ENCODE data around the gene IVNS1ABP.
"Not testable (repeated sequence)": the region's sequence is repeated elsewhere in the genome, so short reads cannot be mapped to it uniquely, and the experiment has no call there.

The IVNS1ABP gene

DNA sequence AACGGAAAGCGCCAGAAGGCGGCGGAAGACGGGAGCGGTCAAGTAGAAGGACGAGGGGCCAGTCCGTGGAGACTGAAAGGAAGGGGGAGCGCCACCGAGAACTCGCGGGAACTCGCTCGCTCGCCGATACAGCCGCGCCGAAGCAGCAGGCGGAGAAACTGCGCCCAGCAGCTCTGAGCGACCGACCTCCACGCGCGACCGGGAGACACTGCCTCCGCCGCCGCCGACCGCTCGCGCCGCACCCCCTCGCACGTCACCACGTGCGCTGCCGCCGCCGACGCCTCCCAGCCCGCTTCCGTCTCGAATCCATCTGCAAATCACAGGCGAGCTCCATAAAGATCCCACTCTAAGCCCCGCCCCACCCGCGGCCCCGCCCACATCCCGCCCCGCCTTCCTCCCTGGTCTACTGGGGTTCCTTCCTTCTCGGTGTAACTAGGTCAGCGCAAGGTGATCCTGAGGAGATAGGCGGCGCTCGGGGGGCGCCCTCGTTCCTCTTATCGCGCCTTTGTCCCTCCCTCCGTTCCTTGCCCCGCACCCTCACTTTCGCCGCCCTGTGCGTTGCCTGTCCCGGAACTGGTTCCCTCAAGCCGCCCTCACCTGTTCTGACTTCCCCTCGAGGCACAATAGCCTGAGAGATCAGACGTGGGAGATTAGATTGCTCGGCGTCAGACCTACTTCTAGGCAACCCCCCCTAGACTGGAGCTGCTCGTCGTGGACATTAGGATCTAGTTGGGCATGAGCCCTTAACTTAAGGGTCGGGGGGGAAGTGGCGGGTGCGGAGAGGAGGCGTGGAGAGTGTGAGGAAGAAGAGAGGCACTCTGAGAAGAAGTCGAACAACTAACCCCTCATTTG, at the start of gene IVNS1ABP:
IVNS1ABP (minus strand) TSS at position 210 of the 852 bp plus-strand sequence. CDS start 7,750 bp downstream, outside the sequence.
- peak; percentile 92 for DNase-seq

DNA sequence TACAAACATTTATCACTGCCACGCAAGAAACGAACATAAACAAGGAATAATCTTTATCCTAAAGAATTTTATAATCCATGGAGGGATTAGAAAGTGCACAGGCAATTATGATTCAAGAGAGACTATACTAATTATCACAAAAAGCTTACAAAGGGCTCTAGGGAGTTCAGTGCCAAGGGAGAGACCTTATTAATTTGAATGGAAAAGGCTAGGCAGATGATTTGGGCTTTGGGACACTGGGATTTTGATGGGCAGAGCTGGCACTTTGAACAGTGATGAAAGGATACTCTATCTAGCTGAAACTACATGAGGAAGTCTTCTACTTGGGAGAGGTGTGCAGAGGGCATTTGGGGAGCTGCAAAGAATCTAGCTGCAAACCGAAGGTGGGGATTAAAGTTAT, 48.9 kb upstream of the IVNS1ABP start:
- no peak for DNase-seq

DNA sequence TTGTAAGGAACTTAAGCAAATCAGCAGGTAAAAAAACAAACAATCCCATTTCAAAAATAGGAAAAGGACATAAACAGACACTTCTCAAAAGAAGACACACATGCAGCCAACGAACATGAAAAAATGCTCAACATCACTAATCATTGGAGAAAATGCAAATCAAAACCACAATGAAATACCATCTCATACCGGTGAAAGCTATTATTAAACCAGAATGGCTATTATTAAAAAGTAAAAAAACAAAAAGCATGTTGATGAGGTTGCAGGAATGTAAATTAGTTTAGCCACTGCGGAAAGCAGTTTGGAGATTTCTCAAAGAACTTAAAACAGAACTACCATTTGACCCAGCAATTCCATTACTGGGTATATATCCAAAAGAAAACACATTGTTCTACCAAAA, 47.5 kb upstream of the IVNS1ABP start:
- DNase-seq: not testable (repeated sequence)

DNA sequence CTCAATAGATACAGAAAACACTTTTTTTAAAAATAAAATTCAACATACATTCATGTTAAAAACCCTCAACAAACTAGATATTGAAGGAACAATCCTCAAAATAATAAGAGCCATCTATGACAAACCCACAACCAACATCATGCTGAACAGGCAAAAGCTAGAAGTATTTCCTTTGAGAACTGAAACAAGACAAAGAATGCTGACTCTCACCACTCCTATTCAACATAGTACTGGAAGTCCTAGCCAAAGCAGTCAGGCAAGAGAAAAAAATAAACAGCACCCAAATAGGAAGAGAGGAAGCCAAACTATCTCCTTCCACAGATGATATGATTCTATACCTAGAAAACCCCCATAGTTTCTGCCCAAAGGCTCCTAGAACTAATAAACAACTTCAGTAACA, 46.2 kb upstream of the IVNS1ABP start:
- no peak for DNase-seq

DNA sequence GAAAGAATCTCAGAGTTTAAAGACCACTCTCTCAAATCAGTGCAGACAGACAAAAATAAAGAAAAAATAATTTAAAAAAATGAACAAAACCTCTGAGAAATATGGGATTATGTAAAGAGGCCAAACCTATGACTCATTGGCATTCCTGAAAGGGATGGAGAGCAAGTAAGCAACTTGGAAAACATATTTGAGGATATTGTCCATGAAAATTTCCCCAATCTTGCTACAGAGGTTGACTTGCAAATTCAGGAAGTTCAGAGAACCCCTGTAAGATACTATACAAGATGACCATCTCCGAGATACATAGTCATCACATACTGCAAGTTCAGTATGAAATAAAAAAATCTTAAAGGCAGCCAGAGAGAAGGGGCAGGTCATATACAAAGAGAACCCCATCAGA, 43.7 kb upstream of the IVNS1ABP start:
- DNase-seq: no peak

DNA sequence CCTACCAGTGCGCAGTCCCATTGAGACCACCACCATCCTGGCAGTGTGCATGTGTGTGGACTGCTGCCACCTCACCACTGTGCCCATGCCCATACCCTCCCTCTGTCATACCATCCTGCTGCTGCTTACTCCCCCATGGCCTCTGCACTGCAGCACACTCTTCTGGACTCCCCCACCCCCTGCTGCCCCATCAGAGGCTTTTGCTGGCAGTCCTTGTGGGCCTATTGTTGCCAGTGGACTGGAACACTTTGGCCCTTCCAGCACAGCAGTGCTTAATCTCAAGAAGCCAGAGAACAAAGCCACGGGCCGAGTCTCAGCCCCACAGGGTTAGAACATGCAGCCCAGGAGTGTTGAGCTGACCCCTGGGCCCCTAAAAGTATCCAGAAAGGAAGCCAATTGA, 41.9 kb upstream of the IVNS1ABP start:
- DNase-seq: no peak

DNA sequence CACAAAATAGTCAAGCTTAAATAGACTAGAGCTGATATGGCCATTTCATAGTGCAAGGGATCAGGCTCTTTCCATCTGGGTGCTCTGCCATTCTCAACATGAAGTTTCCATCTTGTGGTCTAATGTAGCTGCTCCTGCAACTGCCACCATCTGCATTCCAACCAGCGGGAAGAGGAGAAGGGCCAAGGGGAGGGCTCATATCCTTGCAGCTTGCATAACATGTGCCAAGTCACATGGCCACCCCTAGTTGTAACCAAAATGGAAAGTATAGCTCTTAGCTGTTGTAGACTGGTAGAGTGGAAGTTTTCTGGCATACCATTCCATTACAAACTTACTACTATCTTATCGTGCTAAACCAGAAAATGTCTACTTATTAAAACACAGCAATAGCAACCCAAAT, 38.9 kb upstream of the IVNS1ABP start:
- no peak for DNase-seq

DNA sequence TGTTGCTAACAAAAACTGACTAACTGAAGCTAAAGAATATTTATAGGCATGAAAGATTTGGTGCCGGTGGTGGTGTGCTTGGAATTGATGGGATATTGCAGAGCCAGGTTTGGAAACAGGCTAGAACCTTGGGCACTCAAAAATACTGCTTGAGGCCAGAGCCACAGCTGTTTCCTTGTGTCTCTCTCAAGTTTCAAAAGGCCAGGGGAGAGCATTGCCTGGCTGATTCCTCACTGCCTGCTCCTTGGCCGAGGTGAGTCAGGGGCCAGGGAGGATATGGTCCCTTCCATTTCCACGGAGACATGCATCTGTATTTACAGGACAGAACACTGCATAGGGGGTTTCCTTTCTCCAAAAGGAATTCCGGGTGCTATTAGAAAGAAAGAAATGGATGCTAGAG, 36.1 kb upstream of the IVNS1ABP start:
- DNase-seq: no peak

DNA sequence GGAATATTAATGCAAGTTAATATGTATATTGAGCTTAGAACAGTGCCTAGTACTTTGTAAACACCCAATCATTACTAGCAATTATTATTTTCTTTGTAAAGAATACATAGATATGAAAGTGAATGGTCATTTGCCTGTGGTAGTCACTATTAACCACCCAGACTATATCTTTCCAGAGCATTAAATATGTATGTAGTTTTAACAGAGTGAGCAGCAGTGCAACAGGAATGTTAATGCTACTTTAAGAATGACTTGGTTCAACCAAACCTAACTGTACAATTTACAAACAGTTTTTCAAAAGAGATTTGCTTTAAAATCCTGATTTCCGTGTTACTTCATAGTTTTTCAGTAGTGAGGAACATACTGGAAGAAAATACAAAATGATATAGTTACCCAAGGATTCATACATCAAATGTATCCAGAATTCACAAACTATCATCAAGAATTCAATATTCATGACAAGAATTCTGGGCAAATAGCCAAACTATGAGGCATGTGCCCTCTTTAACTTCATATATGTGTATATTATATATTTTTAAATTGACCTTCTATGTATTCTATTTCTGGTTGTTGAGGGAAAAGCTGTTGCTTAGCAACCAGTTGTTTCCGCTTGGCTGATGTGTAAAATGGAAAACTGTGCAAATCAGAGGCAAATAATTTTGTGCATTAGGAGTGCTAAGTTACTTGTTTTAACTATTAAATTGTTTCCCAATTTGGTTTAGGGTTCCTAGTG, 34.9 kb upstream of the IVNS1ABP start:
- DNase-seq: no peak

DNA sequence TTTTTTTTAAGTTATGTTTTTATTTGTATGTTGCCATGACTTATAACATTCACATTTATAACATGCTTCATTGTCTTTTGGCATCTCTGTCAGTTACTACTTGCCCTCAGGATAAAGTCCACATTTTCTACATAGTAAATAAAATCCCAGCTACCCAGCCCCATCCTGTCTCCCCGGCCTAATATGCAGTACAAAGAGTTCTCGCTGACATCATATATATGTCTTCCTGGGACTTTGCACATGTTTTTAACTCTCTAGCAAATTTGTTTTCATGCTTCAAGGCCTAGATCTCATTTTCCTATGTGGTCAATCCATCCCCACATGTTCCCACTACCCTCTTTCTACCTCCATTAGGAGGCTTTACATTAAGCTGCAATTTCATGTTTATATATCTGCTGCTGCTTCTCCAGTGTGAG, 33.0 kb upstream of the IVNS1ABP start:
- DNase-seq: no peak

DNA sequence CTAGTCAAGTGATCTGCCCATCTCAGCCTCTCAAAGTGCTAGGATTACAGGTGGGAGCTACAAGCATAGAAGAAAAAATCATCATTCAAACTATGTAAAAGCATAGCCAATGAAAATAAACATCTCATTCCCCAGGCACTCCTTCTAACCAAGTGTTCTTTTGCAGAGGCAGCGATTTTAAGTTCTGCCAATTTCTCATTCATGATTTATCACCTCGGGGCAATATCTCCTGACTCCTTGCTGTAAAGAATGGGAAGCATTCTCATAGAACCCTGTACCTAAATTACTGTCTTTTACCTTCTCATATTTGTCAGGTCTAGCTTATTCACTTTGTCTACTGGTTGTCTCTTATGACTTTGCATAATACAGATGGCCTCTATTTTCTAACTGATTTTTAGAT, 32.5 kb upstream of the IVNS1ABP start:
- no peak for DNase-seq

DNA sequence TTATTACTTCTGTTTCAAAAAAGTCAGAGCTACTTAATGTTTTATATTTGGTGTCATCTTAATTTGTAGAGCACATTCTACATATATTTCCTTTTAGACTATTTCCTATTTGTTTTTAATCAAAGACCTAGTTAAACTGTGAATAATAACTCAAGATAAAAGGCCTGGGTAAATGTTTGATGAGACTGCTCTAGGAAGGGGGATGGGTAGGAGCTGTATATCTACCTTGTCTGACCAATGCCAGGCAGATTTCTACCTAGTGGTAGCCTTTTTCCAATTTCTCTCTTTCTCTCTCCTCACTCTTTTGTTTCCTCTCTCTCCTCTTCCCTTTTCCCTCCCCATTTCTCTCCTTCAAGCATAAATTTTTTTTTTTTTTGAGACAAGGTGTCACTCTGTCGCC, 31.9 kb upstream of the IVNS1ABP start:
- DNase-seq: no peak

DNA sequence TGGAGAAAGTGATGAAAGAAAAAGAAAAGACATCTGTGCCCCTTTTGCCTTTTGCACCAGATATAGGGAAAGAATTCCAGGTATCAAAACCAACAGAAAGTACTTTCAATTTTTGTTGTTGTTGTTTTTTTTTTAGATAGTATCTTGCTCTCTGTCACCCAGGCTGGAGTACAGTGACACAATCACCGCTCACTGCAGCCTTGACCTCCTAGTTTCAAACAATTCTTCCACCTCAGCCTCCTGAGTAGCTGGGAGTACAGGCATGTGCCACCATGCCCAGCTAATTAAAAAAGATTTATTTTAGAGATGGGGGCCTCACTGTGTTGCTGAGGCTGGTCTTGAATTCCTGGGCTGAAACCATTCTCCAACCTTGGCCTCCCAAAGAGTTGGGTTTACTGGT, 31.3 kb upstream of the IVNS1ABP start:
- DNase-seq: no peak

DNA sequence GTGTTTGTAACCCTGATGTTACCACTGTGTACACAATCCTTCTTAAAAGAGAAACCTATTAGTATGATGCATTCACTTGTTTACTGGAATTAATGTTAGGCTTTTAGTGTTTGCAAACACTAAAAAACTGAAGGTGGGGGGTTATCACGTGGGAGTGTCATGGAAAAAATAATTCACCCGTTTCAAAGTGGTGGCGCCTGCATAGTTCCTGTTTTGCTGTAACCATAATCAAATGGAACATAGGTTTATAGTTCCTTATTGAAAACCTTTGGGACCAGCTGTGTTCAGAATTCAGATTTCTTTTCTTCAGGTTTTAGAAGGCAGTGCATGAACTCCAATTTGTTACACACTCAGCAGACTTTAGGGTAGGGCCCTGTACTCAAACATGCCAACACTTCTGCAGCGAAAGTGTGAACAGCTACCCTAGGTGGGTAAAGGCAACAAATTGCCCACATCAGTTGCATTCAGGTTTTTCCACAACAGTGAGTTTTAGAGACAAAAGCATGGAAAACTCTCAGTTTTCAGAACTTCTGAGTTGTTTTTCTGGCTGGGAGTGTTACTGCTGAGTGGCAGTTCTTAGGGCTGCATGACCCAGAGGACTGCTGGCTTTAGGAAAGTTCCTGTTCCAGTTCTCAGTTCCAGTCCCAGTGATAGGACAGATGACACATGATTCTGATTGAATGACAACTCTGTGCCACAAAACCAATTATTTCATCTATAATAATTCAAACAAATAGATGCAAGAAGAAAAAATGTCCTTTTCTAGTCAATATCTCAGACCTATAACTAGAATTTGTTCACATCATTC, 29.1 kb upstream of the IVNS1ABP start:
- no peak for DNase-seq

DNA sequence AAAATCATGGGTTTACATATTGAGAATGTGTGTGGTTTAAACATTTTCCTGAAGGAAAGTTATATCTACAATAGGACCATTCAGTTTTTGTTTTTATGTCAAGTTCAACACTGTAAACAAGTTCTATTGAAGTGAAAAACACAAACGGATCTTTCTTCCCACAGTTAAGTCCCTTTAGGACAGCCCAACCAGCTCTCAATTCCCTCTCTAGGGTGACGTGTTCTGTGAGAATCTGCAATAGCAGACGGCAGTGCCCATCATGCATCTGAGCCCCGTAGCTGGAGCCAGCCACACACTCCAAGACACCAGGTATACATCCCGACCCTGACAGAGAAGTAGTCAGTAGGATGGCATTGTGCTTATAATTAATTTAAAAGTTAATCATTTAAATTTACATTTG, 26.3 kb upstream of the IVNS1ABP start:
- DNase-seq: no peak

DNA sequence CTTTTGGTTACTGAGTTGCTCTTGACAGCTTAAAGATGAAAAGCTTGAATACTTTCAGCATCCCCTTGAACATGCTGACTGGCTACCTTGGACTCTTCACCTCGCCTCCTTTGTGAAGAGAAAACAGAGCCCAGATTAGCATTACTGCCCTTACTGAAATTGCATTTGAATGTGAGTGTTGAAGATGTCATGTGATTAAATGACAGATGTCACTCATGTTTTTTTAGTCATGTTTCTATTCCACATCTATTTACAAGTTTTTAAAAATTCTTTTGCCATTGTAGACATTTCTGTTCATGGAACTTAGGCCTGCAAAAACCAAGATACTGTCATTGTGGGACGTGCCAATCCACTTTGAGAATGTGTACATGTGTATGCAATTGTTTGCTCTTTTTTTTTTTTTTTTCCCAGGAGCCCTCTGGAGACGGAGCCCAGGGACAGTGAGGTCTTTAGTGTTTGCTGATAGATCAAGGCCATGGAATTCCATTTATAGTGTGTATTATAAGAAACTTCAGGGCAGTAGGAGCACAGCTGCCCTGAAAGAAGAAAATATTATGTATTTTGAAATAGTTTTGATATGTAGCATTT, 25.7 kb upstream of the IVNS1ABP start:
- DNase-seq: no peak

DNA sequence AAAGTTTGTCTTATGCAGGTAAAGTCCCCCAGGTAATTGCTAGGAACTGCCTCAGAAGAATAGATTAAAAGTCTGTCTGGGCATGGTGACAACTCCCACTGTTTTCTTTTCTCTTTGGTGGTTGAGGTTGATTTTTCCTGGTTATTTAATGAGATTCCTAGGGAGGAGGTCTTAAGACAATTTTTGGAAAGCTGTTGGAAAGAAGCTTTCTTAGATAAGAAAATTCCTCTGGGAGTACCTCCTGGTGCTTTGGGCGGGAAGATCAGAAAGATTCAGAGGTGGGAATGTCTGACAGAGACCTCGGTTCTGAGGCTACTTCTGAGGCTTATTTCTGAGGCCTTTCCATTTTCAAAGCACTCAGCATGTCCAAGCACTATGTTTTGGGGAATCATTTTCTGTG, 25.0 kb upstream of the IVNS1ABP start:
- no peak for DNase-seq

DNA sequence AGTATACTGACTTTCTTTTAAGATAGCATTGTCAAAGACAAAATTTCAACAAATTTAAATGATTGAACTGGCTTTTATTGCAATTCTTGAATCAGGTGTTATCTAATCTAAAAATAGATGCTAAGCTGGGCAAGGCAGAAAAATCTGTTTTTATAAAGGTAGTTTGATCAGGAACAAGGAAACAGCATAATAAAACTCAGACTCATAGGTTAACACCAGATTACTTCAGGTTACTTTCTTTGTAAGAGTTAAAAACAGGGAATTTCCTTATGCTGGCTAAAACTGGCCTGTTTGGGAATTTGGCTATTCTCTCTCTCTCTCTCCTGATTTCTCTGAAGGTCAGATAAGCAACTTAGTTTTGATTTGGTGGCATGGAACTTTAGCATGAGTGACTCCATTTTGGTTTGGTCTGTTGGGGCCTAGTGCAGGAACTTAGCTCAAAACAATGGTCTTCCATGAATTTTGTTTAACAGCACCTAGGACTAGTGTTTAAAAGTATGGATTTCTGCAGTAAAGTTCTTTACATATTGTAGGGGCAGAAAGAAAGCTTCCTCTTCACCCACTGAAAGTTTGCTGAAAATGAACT, 24.2 kb upstream of the IVNS1ABP start:
- DNase-seq: no peak

DNA sequence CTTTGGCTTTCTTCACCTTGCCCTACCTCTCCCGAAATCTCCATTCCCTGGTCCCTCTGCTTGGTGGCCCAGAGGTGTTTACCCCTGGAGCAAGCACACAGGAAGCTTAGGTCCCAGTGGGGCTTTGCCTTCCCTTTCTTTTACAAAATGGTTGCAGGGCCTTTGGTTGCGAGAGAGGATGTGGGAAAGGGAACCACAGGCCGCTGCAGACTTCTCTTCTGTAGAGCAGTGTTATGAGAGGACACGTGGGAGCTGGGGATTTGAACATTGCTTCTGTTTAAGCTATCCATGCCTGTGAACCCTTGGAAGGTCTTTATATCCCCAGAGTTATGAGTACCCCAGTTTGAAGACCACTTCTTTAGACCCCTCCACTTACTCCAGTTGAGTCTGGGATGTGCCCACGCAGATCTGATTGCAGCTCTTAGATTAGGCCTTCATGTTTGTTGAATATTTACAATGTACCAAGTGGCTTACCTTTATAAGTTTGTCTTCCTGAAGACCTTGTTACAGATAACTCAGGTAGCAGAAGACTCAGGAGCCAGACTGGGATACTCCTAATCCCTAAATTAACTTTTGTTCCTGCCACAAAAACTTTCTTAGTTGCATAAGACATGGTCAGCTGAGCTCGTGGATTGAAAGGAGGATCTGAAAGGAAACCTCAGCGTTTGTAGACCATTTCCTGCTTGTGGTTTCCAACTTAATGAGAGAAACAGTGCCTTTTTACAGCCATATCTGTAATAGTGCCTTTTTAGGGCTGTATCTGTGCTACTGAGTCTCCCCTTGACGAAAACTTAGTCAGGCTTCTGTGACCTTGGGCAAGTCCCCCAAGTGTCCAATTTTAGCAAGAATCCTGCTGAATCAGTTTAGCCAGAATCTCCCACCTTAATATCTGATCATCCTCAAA, 21.9 kb upstream of the IVNS1ABP start:
- DNase-seq: no peak

DNA sequence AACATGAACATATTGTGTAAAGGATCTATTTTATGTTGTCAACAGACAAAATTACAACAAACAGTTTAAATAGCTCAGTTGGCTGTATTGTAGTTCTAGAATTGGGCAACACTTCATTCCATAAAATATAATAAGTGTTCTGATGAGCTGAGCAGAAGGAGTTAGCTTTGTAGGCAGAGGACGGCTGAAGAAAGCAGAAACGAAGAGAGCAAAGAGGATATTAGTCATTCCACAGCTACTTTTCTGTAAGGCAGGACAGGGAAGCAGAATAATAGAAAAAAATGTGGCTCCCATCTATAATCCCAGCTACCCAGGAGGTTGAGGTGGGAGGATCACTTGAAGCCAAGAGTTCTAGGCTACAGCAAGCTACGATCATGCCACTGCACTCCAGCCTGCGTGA, 20.2 kb upstream of the IVNS1ABP start:
- no peak for DNase-seq

DNA sequence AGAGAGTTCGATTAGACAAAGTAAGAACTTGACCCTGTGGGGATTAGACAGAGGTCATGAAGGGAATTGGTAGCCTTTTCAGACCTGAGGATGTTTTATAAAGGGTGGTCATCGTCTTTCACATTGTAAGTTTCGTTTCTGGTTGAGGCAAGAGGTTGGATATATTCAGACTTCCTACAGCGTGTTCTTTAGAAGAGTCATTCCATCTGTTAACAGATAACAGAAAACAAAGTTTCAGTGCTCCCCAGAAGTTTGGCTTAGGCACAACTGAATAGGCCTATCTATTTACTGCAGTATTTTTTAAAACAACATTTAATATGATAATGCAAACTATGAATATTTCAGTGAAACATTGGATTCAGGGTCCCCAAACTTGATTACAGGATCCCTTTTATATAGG, 17.1 kb upstream of the IVNS1ABP start:
- no peak for DNase-seq

DNA sequence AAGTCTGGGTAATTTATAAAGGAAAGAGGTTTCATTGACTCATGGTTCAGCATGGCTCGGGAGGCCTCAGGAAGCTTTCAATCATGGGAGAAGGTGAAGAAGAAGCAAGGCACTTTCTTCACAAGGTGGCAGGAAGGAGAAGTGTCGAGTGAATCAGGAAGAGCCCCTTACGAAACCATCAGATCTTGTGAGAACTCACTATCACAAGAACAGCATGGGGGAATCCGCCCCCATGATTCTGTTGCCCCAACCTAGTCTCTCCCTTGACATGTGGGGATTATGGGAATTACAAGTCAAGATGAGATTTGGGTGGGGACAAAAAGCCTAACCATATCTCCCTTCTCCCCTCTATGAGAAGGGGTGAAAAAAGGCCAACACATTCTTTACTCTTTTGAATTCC, 11.2 kb upstream of the IVNS1ABP start:
- DNase-seq: no peak
